Colonic mucosa (tissue), 4 donors: ENCODE measurements around the gene MALT1. TPM values are rescaled to one million over a fixed set of nuclear protein-coding genes. Genes with fewer than 3 reads are reported as not detected.

Source experiments
- DNase-seq: peaks from one replicate; pipeline ENCODE4 v3.0.0-alpha.2; 2020
- H3K27ac ChIP-seq: fragments of 200-600 bp; one replicate; pipeline ENCODE4 v1.8.0; 2021
- H3K27me3 ChIP-seq: fragments of 200-600 bp; one replicate; pipeline ENCODE4 v1.8.0; 2021
- H3K36me3 ChIP-seq: fragments of 200-600 bp; one replicate; pipeline ENCODE4 v1.8.0; 2021
- H3K4me1 ChIP-seq: fragments of 200-600 bp; one replicate; pipeline ENCODE4 v1.8.0; 2021; ENCODE audit warnings: mild to moderate bottlenecking
- H3K4me3 ChIP-seq: fragments of 200-600 bp; one replicate; pipeline ENCODE4 v1.8.0; 2021
- H3K9ac ChIP-seq, 2 donors: one replicate each; pipeline ENCODE4 v1.7.0; 2013; ENCODE audit warnings: control low read depth in 2 of 2, low read depth in 2 of 2, low read length in 2 of 2
- H3K9me3 ChIP-seq: fragments of 200-600 bp; one replicate; pipeline ENCODE4 v1.8.0; 2021
- CTCF ChIP-seq: fragments of 200-600 bp; IDR thresholded peaks from one replicate; pipeline ENCODE4 v1.8.0; 2022; ENCODE audit warnings: antibody characterized with exemption, mild to moderate bottlenecking
- intact Hi-C: fragments of 100-400 bp; cut with DNase I; formaldehyde crosslinking; loops from one replicate; pipeline ENCODE4 v1.14.1; 2022
- total RNA-seq, 2 donors: library from RNA; stranded (reverse); fragmentation: NEBNext Ultra II Directional in 1 of 2; extraction: Animal tissue kit (Norgen Biotek cat#: 25700) in 1 of 2; gene quantifications; one replicate each; pipeline ENCODE4 v1.2.1, GENCODE V29; 2021
- donor health status: healthy.
- donor health status: DM: no; HTN: no; CAD: no.
- donor health status: DM: no; HTN: no; CAD: no.

MALT1 gene
- total RNA-seq, 2 donors from 2014 or later = 22.1 to 30.9 TPM

GRCh38 chr18:58632552-58632951, 38.7 kb upstream of the MALT1 start:
- H3K27ac ChIP-seq = no peak overlapping the region
- H3K27me3 ChIP-seq = no peaks in the 10 kb centered on the region
- H3K9ac ChIP-seq = no peak overlapping the region
- no peaks in the 10 kb centered on the region for H3K4me1 ChIP-seq
- no peaks in the 10 kb centered on the region for H3K9me3 ChIP-seq
- H3K36me3 ChIP-seq = no peaks in the 10 kb centered on the region
- intact Hi-C loops = no loop called here
- no peak for DNase-seq
- H3K4me3 ChIP-seq = no peak overlapping the region
- no peak for TF ChIP-seq CTCF

- intact Hi-C loops = no loop called here
- DNase-seq = no peak
- Histone ChIP-seq H3K27me3 (no peaks in the 10 kb centered on the region), H3K9ac (no peak overlapping the region), H3K9me3 (no peaks in the 10 kb centered on the region), H3K4me1 (no peaks in the 10 kb centered on the region), H3K27ac (no peak overlapping the region), H3K36me3 (no peaks in the 10 kb centered on the region), H3K4me3 (no peak overlapping the region)
- TF ChIP-seq CTCF = no peak
Observed at GRCh38 chr18:58633874-58634273, 37.4 kb upstream of the MALT1 start.

- intact Hi-C loops = no loop called here
- no peak overlapping the region for H3K4me3 ChIP-seq
- no peak for DNase-seq
- H3K9me3 ChIP-seq = no peaks in the 10 kb centered on the region
- H3K27ac ChIP-seq = no peak overlapping the region
- no peaks in the 10 kb centered on the region for H3K27me3 ChIP-seq
- no peak for TF ChIP-seq CTCF
- no peak overlapping the region for H3K9ac ChIP-seq
- no peaks in the 10 kb centered on the region for H3K36me3 ChIP-seq
- H3K4me1 ChIP-seq = no peaks in the 10 kb centered on the region
Observed at GRCh38 chr18:58635891-58636290, 35.4 kb upstream of the MALT1 start.

- H3K9ac ChIP-seq = no peak overlapping the region
- H3K9me3 ChIP-seq = no peaks in the 10 kb centered on the region
- H3K36me3 ChIP-seq = no peaks in the 10 kb centered on the region
- H3K27me3 ChIP-seq = no peaks in the 10 kb centered on the region
- H3K4me3 ChIP-seq = no peak overlapping the region
- intact Hi-C loops = no loop called here
- H3K27ac ChIP-seq = no peak overlapping the region
- no peak for DNase-seq
- H3K4me1 ChIP-seq = no peaks in the 10 kb centered on the region
- TF ChIP-seq CTCF = no peak
Observed at GRCh38 chr18:58637197-58637596, 34.1 kb upstream of the MALT1 start.

GRCh38 chr18:58637946-58638345, 33.3 kb upstream of the MALT1 start:
- H3K4me1 ChIP-seq = no peaks in the 10 kb centered on the region
- no peak overlapping the region for H3K27ac ChIP-seq
- intact Hi-C loops = no loop called here
- no peak for DNase-seq
- H3K9me3 ChIP-seq = no peaks in the 10 kb centered on the region
- no peak overlapping the region for H3K4me3 ChIP-seq
- no peak for TF ChIP-seq CTCF
- H3K36me3 ChIP-seq = no peaks in the 10 kb centered on the region
- H3K9ac ChIP-seq = no peak overlapping the region
- no peaks in the 10 kb centered on the region for H3K27me3 ChIP-seq

- no peak overlapping the region for H3K27ac ChIP-seq
- intact Hi-C loops = no loop called here
- no peak overlapping the region for H3K4me3 ChIP-seq
- no peak for TF ChIP-seq CTCF
- no peaks in the 10 kb centered on the region for H3K27me3 ChIP-seq
- H3K4me1 ChIP-seq = no peaks in the 10 kb centered on the region
- no peak for DNase-seq
- H3K9ac ChIP-seq = no peak overlapping the region
- H3K36me3 ChIP-seq = no peaks in the 10 kb centered on the region
- H3K9me3 ChIP-seq = no peaks in the 10 kb centered on the region
Observed at GRCh38 chr18:58638441-58638840, 32.8 kb upstream of the MALT1 start.
